GM13976 (cell line): ENCODE results near the gene STX10.
"Not testable (repeated sequence)": the region's sequence is repeated elsewhere in the genome, so short reads cannot be mapped to it uniquely, and the experiment has no call there.

Experiments
- DNase-seq: peaks from one replicate; pipeline ENCODE4 v3.0.0; 2012; ENCODE audit warnings: low spot score
- in situ Hi-C: fragments of 300-500 bp; cut with MboI; formaldehyde crosslinking; loops from one replicate; pipeline ENCODE4 v1.12.0; 2022; ENCODE audit warnings: low sequenced_read_pairs, mixed read lengths, inconsistent platforms; ENCODE audit not compliant: unreplicated experiment
- TF ChIP-seq, protein P1 (sequence below): IDR thresholded peaks from 2 replicates; pipeline ENCODE4 v1.5.1; 2012; ENCODE audit warnings: borderline replicate concordance, mild to moderate bottlenecking; ENCODE audit not compliant: insufficient read depth; ENCODE audit errors: extremely low read depth, missing control alignments, control extremely low read depth

Gene STX10

DNA sequence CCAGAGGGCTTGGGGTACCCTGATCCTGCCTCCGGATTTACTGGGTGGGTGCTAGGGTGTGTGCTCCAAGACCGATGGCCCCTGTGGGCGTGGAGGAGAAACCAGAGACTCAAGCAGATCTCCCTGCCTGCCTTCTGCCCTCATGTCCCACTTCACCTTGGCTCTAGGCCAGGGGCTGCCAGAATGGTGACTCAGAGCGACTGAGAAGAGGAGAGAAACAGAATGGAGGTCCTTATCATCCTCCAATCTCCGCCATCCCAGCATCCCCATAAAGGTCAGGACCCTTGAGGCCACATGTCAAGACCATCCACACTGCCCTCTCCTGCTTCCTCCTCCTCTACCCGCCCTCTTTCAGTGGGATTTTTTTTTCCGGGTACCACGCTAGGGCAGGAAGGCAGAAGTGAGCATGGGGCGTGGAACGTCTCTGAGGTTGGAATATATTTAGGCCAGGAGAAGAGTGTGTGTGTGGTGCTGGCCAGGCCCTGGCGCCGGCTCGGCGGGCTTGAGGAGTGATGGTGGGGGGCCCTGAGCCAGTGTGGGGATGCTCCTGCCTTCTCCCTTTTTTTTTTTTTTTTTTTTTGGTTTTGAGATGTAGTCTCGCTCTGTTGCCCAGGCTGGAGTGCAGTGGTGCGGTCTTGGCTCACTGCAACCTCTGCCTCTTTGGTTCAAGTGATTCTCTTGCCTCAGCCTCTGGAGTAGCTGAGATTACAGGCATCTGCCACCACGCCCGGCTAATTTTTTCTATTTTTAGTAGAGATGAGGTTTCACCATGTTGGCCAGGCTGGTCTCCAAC is 22.4 kb upstream of the STX10 start:
- in situ Hi-C loops: no loop called here
- TF ChIP-seq, protein P1, sequence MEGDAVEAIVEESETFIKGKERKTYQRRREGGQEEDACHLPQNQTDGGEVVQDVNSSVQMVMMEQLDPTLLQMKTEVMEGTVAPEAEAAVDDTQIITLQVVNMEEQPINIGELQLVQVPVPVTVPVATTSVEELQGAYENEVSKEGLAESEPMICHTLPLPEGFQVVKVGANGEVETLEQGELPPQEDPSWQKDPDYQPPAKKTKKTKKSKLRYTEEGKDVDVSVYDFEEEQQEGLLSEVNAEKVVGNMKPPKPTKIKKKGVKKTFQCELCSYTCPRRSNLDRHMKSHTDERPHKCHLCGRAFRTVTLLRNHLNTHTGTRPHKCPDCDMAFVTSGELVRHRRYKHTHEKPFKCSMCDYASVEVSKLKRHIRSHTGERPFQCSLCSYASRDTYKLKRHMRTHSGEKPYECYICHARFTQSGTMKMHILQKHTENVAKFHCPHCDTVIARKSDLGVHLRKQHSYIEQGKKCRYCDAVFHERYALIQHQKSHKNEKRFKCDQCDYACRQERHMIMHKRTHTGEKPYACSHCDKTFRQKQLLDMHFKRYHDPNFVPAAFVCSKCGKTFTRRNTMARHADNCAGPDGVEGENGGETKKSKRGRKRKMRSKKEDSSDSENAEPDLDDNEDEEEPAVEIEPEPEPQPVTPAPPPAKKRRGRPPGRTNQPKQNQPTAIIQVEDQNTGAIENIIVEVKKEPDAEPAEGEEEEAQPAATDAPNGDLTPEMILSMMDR: no peak
- peak; percentile 36 for DNase-seq

DNA sequence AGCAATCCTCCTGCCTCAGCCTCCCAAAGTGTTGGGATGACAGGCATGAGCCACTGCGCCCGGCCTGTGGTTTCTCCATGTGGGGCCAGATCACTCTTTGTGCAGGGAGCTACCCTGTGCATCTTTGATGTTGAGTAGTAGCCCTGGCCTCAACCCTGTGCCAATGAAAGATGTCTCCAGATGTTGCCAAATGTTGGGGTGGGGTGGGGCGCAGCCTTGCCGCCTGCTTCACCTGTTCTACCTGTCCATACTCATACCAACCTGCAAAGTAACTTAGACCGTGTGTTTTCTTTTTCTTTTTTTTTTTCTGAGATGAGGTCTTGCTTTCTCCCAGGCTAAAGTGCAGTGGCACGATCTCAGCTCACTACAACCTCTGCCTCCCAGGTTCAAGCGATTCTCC is 21.0 kb upstream of the STX10 start:
- TF ChIP-seq, protein P1: no peak
- DNase-seq: no peak
- in situ Hi-C loops: no loop called here

DNA sequence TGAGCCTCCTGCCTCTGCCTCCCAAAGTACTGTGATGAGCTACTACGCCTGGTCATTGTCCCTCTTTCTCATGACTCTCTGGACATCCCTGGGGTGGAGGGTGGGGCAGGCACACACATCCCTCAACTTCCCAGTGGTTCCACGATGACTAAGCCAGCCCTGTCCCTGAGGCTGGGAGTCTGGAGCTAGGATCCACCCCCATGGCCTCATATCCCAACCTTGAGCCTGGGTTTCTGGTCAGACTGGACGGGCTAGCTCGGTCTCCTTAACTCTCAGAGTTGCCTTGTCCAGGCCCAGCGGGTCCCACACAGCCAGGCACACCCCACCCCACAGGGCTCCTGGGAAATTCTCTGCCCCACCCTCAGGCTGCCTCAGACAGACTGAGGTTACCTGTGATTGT is 19.6 kb upstream of the STX10 start:
- no peak for DNase-seq
- TF ChIP-seq, protein P1: no peak
- in situ Hi-C loops: no loop called here

DNA sequence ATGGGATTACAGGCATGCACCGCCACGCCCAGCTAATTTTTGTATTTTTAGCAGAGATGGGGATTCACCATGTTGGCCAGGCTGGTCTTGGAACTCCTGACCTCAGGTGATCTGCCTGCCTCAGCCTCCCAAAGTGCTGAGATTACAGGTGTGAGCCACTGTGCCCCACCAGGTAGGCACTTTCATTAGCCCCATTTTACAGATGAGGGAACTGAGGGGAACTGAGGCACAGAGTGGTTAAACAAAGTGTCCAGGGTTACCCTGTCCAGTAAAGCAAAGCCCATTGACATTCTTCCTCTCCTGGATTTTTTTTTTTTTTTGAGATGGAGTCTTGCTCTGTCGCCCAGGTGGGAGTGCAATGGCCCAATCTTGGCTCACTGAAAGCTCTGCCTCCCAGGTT is 16.0 kb upstream of the STX10 start:
- in situ Hi-C loops, DNase-seq: not testable (repeated sequence)

DNA sequence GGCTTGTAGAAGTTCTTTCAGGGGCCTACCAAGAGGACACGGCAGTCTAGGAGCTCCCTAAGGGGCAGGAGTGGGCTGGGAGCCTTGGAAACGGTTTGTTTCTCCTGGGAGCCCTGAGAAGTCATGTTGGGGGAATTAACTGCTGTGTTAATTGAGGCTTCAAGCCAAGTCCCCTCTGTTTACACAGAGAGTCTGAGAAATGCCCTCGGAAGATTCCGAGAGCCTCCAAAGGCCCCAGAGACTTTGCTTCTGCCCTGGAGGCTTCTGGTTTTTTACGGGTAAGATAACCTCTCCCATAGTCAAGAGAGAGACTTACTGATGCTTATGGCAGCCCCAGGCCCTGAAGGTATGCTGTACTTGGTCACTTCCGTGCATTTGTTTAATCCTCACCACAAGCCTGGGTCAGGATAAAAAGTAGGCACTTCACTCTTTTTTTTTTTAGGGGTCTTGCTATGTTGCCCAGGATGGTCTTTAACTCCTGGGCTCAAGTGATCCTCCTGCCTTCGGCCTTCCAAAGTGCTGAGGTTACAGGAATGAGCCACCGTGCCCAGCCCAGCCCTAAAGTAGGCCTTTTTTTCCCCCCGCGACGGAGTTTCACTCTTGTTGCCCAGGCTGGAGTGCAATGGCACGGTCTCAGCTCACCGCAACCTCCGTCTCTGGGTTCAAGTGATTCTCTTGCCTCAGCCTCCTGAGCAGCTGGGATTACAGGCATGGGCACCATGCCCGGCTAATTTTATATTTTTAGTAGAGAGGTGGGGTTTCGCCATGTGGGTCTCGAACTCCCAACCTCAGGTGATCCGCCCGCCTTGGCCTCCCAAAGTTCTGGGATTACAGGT is 15.2 kb upstream of the STX10 start:
- in situ Hi-C loops: no loop called here
- TF ChIP-seq, protein P1: no peak
- no peak for DNase-seq

DNA sequence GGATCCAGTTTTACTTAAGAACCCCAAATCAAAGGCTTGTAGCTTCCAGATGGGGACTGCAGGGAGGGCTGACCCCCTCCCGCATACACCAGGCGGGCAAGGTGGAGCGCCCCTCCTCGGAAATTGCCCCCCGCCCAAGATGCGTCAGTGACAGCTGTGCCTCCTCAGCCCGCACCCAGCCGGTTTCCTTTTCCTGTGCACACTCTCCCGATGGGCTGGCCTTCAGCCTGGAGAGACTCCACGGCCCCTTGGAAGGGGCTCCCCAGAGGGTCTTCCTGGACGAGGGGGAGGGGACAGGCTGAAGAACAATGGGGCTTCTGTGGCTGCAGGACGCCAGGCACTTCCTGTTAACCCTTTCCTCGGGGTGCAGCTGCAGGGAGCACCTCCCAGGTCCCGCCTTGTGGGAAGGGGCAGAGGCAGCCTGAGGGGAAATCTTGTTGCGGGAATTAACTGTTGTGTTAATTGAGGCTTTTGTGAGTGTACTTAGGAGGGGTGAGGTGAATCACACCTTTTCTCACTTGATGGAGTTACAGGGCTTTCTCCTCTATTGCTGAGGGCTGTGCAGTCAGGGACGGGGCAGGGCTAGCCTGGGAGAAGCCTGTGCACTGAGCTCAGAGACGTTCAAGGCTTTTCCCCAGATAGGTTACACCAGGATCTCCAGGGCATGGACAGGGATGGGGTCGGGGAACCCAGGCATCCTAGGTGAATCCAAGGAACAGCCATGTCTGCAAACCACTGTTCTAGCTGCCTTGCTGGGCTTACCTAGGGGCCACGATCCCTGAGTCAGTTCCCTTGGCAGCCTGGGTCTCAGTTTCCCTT is 14.4 kb upstream of the STX10 start:
- TF ChIP-seq, protein P1: no peak
- in situ Hi-C loops: no loop called here
- no peak for DNase-seq
